ENCODE measurements around the gene DEDD. TPM values are rescaled to one million over a fixed set of nuclear protein-coding genes. Genes with fewer than 3 reads are reported as not detected.

Gene DEDD
- total RNA-seq, 1 experiment from 2014 or later, result 44.7 TPM

GRCh38 chr1:161162052-161162451 lies 29.6 kb upstream of the DEDD start:
- Histone ChIP-seq H3K9me3 (ENCODE audit: control insufficient read depth, low read depth, low read length) (no peaks in the 10 kb centered on the region), H3K18ac (ENCODE audit: insufficient read length, low read depth, low read length) (no peak overlapping the region), H3K4me2 (ENCODE audit: insufficient read depth, insufficient read length, low read length) (no peak overlapping the region), H3K56ac (ENCODE audit: insufficient read length, low read depth, low read length) (no peak overlapping the region), H4K5ac (ENCODE audit: insufficient read length, low read depth, low read length) (no peak overlapping the region), H2AK5ac (ENCODE audit: insufficient read length, low read length) (no peak overlapping the region), H4K8ac (replicated peaks; ENCODE audit: insufficient read length, low read depth, low read length) (no peak overlapping the region), H2BK15ac (ENCODE audit: low read depth, low read length) (no peak overlapping the region), H4K20me1 (ENCODE audit: control insufficient read depth, insufficient read depth, insufficient read length) (no peaks in the 10 kb centered on the region), H4K91ac (ENCODE audit: insufficient read length, low read depth, low read length) (no peak overlapping the region), H3K23ac (ENCODE audit: insufficient read length, low read depth, low read length) (no peak overlapping the region), H3T11ph (ENCODE audit: low read length) (no peak overlapping the region), H3K27me3 (ENCODE audit: insufficient read depth, low read length) (no peaks in the 10 kb centered on the region), H2BK12ac (ENCODE audit: insufficient read length, low read depth, low read length) (no peak overlapping the region), H3K4me1 (ENCODE audit: insufficient read depth, low read length) (no peaks in the 10 kb centered on the region), H3K4ac (ENCODE audit: low read depth, low read length) (no peak overlapping the region), H3K9ac (ENCODE audit: extremely low read depth, insufficient read length, low read length) (no peak overlapping the region), H3K27ac (ENCODE audit: insufficient read length, low read depth, low read length) (no peak overlapping the region), H2BK20ac (ENCODE audit: low read depth, low read length, poor library complexity, severe bottlenecking) (no peak overlapping the region), H3K79me1 (ENCODE audit: insufficient read depth, low read depth, low read length, poor library complexity, severe bottlenecking) (no peaks in the 10 kb centered on the region), H3K23me2 (ENCODE audit: insufficient read length, low read depth, low read length, poor library complexity, severe bottlenecking) (peaks cover 14% of the 10 kb centered on the region), H2AFZ (ENCODE audit: low read length) (no peak overlapping the region), H3K14ac (ENCODE audit: insufficient read depth, low read length) (no peak overlapping the region), H3K79me2 (ENCODE audit: insufficient read depth, low read length) (no peaks in the 10 kb centered on the region), H2BK5ac (ENCODE audit: insufficient read length, low read length) (no peak overlapping the region), H2BK120ac (ENCODE audit: low read depth, low read length, poor library complexity, severe bottlenecking) (no peak overlapping the region)
- H3K9me3 Mint-ChIP-seq, result no peaks in the 10 kb centered on the region
- no peak for DNase-seq
- peaks cover 27 to 64% (median 53%) of the 10 kb centered on the region in 3 experiments for H3K36me3 Mint-ChIP-seq (ENCODE audit: insufficient read depth in 1 of 3, low read depth in 3 of 3)
- peaks cover 29 to 30% of the 10 kb centered on the region in 2 experiments for H3K4me1 Mint-ChIP-seq
- H3K4me3 Mint-ChIP-seq, result 0 out of 5 replicates have a peak overlapping the region, but pooled peaks of 1 of the 2 experiments have one; percentile 49
- no CpG with 5 or more reads among the region's 7 CpGs for WGBS (ENCODE audit: extremely low coverage, insufficient read length, low lambda C conversion rate)
- H3K27me3 Mint-ChIP-seq (ENCODE audit: low read depth), result no peaks in the 10 kb centered on the region; the same call in 1 of the 2 replicates
- H3K27ac Mint-ChIP-seq, result no peak overlapping the region
- no peak for TF ChIP-seq CTCF (conservative IDR thresholded peaks at IDR 0.05)
